ENCODE results near the gene FAM241B. TPM values are rescaled to one million over a fixed set of nuclear protein-coding genes. Genes with fewer than 3 reads are reported as not detected.

Gene FAM241B
- total RNA-seq, 1 experiment from 2014 or later, result 24.4 TPM

DNA sequence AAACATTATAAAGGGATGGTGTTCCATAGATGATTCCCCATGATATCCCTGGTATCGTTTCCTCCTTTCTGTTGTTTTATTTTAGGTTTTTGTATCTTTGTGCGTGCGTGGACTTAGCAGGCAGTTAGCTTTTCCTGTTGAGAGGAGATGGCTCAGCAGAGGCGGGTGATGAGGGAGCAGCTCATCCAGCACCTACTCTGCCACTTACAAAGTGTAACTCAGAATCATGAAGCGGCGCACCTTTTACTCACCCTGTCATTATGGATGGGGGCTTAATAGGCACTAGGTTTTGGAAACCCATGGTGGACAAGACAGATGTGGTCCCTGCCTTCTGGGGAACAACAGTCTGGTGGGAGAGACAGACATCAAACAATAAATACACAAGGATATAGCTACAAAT is 17.1 kb downstream of the FAM241B start:
- Mint-ChIP-seq H3K36me3 (0 out of 2 replicates have a peak, but pooled peaks cover 3% of the 10 kb centered on the region), H3K4me1 (peaks cover 37% of the 10 kb centered on the region), H3K27ac (no peak overlapping the region), H3K4me3 (no peak overlapping the region), H3K27me3 (ENCODE audit: low read depth) (no peaks in the 10 kb centered on the region; the same call in 1 of the 2 replicates), H3K9me3 (0 out of 2 replicates have a peak, but pooled peaks cover 3% of the 10 kb centered on the region)
- CTCF ChIA-PET, result interaction anchor here (1.1 to 17.6 kb wide), 10 partner anchors 11 to 311 kb away, joined by 3 to 511 read pairs (median 10); no protein-coding TSS in a partner anchor
- TF ChIP-seq, protein P1, sequence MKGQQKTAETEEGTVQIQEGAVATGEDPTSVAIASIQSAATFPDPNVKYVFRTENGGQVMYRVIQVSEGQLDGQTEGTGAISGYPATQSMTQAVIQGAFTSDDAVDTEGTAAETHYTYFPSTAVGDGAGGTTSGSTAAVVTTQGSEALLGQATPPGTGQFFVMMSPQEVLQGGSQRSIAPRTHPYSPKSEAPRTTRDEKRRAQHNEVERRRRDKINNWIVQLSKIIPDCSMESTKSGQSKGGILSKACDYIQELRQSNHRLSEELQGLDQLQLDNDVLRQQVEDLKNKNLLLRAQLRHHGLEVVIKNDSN (CRISPR knock-in tag; IDR thresholded peaks at IDR 0.05), result no peak
- TF ChIP-seq, protein P2, sequence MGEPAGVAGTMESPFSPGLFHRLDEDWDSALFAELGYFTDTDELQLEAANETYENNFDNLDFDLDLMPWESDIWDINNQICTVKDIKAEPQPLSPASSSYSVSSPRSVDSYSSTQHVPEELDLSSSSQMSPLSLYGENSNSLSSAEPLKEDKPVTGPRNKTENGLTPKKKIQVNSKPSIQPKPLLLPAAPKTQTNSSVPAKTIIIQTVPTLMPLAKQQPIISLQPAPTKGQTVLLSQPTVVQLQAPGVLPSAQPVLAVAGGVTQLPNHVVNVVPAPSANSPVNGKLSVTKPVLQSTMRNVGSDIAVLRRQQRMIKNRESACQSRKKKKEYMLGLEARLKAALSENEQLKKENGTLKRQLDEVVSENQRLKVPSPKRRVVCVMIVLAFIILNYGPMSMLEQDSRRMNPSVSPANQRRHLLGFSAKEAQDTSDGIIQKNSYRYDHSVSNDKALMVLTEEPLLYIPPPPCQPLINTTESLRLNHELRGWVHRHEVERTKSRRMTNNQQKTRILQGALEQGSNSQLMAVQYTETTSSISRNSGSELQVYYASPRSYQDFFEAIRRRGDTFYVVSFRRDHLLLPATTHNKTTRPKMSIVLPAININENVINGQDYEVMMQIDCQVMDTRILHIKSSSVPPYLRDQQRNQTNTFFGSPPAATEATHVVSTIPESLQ (CRISPR knock-in tag; IDR thresholded peaks at IDR 0.05), result no peak
- no peak for TF ChIP-seq FOXP1 (CRISPR knock-in tag; IDR thresholded peaks at IDR 0.05; ENCODE audit: borderline replicate concordance)
- no peak for TF ChIP-seq TP53 (CRISPR knock-in tag; IDR thresholded peaks at IDR 0.05)
- POLR2A ChIA-PET, result interaction anchor here (1.4 kb wide), 1 partner anchor 131 kb away, joined by 3 read pairs; no protein-coding TSS in a partner anchor
- DNase-seq (ENCODE audit: low spot score) (no peak), ATAC-seq (no peak)

DNA sequence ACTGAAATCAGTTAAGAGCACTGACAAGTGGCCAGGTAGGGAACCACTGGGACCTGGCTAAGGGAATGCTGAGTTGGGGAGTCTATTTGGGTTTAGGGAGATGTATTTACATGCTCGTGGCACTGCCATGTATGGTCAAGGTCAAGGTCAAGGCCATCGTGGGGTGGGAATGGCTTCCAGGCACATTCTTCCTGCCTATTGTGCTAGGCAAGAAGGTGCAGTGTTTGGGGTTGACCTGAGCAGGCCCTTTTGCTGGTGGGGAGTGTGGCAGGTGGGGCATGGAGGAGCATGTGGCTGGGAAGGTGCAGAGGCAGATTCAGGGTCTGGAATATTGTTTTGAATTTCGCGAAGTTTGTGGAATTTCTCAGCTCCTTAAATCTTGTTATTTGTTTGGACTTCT is 17.8 kb downstream of the FAM241B start:
- no peak overlapping the region for H3K27ac Mint-ChIP-seq
- no peak for TF ChIP-seq CREB1 (CRISPR knock-in tag; IDR thresholded peaks at IDR 0.05)
- TF ChIP-seq GRHL2 (CRISPR knock-in tag; IDR thresholded peaks at IDR 0.05; ENCODE audit: insufficient replicate concordance, severe bottlenecking), result no peak
- TF ChIP-seq, protein P3, sequence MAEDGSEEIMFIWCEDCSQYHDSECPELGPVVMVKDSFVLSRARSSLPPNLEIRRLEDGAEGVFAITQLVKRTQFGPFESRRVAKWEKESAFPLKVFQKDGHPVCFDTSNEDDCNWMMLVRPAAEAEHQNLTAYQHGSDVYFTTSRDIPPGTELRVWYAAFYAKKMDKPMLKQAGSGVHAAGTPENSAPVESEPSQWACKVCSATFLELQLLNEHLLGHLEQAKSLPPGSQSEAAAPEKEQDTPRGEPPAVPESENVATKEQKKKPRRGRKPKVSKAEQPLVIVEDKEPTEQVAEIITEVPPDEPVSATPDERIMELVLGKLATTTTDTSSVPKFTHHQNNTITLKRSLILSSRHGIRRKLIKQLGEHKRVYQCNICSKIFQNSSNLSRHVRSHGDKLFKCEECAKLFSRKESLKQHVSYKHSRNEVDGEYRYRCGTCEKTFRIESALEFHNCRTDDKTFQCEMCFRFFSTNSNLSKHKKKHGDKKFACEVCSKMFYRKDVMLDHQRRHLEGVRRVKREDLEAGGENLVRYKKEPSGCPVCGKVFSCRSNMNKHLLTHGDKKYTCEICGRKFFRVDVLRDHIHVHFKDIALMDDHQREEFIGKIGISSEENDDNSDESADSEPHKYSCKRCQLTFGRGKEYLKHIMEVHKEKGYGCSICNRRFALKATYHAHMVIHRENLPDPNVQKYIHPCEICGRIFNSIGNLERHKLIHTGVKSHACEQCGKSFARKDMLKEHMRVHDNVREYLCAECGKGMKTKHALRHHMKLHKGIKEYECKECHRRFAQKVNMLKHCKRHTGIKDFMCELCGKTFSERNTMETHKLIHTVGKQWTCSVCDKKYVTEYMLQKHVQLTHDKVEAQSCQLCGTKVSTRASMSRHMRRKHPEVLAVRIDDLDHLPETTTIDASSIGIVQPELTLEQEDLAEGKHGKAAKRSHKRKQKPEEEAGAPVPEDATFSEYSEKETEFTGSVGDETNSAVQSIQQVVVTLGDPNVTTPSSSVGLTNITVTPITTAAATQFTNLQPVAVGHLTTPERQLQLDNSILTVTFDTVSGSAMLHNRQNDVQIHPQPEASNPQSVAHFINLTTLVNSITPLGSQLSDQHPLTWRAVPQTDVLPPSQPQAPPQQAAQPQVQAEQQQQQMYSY (CRISPR knock-in tag; IDR thresholded peaks at IDR 0.05), result no peak
- 0 out of 2 replicates have a peak, but pooled peaks cover 3% of the 10 kb centered on the region for H3K9me3 Mint-ChIP-seq
- POLR2A ChIA-PET, result no interaction called here
- no peak overlapping the region for H3K4me3 Mint-ChIP-seq
- CTCF ChIA-PET, result interaction anchor here (1.3 to 17.6 kb wide), 6 partner anchors 12 to 311 kb away, joined by 3 to 511 read pairs (median 84); no protein-coding TSS in a partner anchor
- DNase-seq (ENCODE audit: low spot score), result no peak
- no peaks in the 10 kb centered on the region; the same call in 1 of the 2 replicates for H3K27me3 Mint-ChIP-seq (ENCODE audit: low read depth)
- H3K36me3 Mint-ChIP-seq, result 0 out of 2 replicates have a peak, but pooled peaks cover 3% of the 10 kb centered on the region
- H3K4me1 Mint-ChIP-seq, result peaks cover 37% of the 10 kb centered on the region
- no peak for ATAC-seq

DNA sequence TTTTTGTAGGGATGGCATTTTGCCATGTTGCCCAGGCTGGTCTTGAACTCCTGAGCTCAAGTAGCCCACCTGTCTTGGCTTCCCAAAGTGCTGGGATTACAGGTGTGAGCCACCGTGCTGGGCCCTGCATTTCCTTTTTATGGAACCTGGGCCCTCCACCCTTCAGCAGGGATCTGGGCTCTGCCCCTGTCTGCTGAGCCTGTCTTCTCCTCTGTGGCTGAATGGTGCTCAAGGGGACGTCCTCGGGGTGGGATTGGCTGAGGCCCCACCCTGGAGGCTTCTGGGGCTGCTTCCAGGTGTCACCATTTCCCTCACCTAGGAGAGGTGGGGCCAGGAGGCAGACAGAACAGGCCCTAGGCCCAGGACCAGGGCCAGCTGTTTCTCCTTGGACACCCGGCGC is 18.4 kb downstream of the FAM241B start:
- Mint-ChIP-seq H3K9me3 (0 out of 2 replicates have a peak, but pooled peaks cover under 1% of the 10 kb centered on the region), H3K4me3 (no peak overlapping the region), H3K36me3 (0 out of 2 replicates have a peak, but pooled peaks cover under 1% of the 10 kb centered on the region), H3K27me3 (ENCODE audit: low read depth) (no peaks in the 10 kb centered on the region; the same call in 1 of the 2 replicates), H3K4me1 (peaks cover 37% of the 10 kb centered on the region), H3K27ac (no peak overlapping the region)
- DNase-seq (ENCODE audit: low spot score), result no peak
- ATAC-seq, result no peak
- POLR2A ChIA-PET, result no interaction called here
- CTCF ChIA-PET, result interaction anchor here (1.3 to 17.6 kb wide), 5 partner anchors 12 to 141 kb away, joined by 3 to 511 read pairs (median 28); no protein-coding TSS in a partner anchor
- TF ChIP-seq ZNF423 (CRISPR knock-in tag; IDR thresholded peaks at IDR 0.05) (no peak), MXD4 (CRISPR knock-in tag; IDR thresholded peaks at IDR 0.05; ENCODE audit: borderline replicate concordance) (no peak), GTF2I (CRISPR knock-in tag; conservative IDR thresholded peaks at IDR 0.05) (no peak), SMAD4 (CRISPR knock-in tag; IDR thresholded peaks at IDR 0.05) (no peak), NFE2L1 (CRISPR knock-in tag; IDR thresholded peaks at IDR 0.05) (no peak), IRF2 (CRISPR knock-in tag; IDR thresholded peaks at IDR 0.05; ENCODE audit: borderline replicate concordance, low read depth) (no peak), JAZF1 (CRISPR knock-in tag; IDR thresholded peaks at IDR 0.05) (no peak), OVOL2 (CRISPR knock-in tag; IDR thresholded peaks at IDR 0.05; ENCODE audit: borderline replicate concordance) (no peak), SP1 (CRISPR knock-in tag; conservative IDR thresholded peaks at IDR 0.05) (no peak)
- TF ChIP-seq, protein P4, sequence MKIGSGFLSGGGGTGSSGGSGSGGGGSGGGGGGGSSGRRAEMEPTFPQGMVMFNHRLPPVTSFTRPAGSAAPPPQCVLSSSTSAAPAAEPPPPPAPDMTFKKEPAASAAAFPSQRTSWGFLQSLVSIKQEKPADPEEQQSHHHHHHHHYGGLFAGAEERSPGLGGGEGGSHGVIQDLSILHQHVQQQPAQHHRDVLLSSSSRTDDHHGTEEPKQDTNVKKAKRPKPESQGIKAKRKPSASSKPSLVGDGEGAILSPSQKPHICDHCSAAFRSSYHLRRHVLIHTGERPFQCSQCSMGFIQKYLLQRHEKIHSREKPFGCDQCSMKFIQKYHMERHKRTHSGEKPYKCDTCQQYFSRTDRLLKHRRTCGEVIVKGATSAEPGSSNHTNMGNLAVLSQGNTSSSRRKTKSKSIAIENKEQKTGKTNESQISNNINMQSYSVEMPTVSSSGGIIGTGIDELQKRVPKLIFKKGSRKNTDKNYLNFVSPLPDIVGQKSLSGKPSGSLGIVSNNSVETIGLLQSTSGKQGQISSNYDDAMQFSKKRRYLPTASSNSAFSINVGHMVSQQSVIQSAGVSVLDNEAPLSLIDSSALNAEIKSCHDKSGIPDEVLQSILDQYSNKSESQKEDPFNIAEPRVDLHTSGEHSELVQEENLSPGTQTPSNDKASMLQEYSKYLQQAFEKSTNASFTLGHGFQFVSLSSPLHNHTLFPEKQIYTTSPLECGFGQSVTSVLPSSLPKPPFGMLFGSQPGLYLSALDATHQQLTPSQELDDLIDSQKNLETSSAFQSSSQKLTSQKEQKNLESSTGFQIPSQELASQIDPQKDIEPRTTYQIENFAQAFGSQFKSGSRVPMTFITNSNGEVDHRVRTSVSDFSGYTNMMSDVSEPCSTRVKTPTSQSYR (CRISPR knock-in tag; IDR thresholded peaks at IDR 0.05), result no peak
- TF ChIP-seq, protein P5, sequence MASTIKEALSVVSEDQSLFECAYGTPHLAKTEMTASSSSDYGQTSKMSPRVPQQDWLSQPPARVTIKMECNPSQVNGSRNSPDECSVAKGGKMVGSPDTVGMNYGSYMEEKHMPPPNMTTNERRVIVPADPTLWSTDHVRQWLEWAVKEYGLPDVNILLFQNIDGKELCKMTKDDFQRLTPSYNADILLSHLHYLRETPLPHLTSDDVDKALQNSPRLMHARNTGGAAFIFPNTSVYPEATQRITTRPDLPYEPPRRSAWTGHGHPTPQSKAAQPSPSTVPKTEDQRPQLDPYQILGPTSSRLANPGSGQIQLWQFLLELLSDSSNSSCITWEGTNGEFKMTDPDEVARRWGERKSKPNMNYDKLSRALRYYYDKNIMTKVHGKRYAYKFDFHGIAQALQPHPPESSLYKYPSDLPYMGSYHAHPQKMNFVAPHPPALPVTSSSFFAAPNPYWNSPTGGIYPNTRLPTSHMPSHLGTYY (CRISPR knock-in tag; IDR thresholded peaks at IDR 0.05), result no peak
- TF ChIP-seq, protein P6, sequence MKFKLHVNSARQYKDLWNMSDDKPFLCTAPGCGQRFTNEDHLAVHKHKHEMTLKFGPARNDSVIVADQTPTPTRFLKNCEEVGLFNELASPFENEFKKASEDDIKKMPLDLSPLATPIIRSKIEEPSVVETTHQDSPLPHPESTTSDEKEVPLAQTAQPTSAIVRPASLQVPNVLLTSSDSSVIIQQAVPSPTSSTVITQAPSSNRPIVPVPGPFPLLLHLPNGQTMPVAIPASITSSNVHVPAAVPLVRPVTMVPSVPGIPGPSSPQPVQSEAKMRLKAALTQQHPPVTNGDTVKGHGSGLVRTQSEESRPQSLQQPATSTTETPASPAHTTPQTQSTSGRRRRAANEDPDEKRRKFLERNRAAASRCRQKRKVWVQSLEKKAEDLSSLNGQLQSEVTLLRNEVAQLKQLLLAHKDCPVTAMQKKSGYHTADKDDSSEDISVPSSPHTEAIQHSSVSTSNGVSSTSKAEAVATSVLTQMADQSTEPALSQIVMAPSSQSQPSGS (CRISPR knock-in tag; IDR thresholded peaks at IDR 0.05; ENCODE audit: borderline replicate concordance, low read depth), result no peak

Data from WTC11 (cell line).